Kidney (tissue), 11 donors: ENCODE measurements around the gene GOLGA8K. TPM values are rescaled to one million over a fixed set of nuclear protein-coding genes. Genes with fewer than 3 reads are reported as not detected.
A peak's percentile ranks its signal among the peaks of the same experiment; 100 is the strongest.
"Not testable (repeated sequence)": the region's sequence is repeated elsewhere in the genome, so short reads cannot be mapped to it uniquely, and the experiment has no call there.

ENCODE experiments used
- DNase-seq, 5 donors: peaks; one replicate each; pipeline ENCODE4 v3.0.0-alpha.2; 2013 to 2020
- FAIRE-seq: peaks from 2 replicates; lab custom pipeline; 2012; peaks lifted over from hg19 to GRCh38; lab: Jason Lieb, UNC
- H3K27ac ChIP-seq, 2 donors: one replicate each; pipeline ENCODE4 v1.7.0; 2013; ENCODE audit warnings: low read depth in 2 of 2, low read length in 2 of 2, inconsistent platforms in 1 of 2
- H3K27me3 ChIP-seq: one replicate; pipeline ENCODE4 v1.7.1; 2013; ENCODE audit warnings: low read length, inconsistent platforms; ENCODE audit not compliant: control insufficient read depth, insufficient read depth
- H3K36me3 ChIP-seq, 3 donors: one replicate each; pipeline versions ENCODE4 v1.7.0 to v1.7.1; 2013; ENCODE audit warnings: low read length in 3 of 3, control low read depth in 1 of 3, inconsistent platforms in 1 of 3; ENCODE audit not compliant: insufficient read depth in 3 of 3, control insufficient read depth in 2 of 3
- H3K4me1 ChIP-seq, 3 donors: one replicate each; pipeline versions ENCODE4 v1.7.0 to v1.7.1; 2013; ENCODE audit warnings: low read length in 3 of 3, inconsistent platforms in 1 of 3, low read depth in 1 of 3; ENCODE audit not compliant: control insufficient read depth in 2 of 3, insufficient read depth in 2 of 3
- H3K4me3 ChIP-seq, 3 donors: one replicate each; pipeline versions ENCODE4 v1.7.0 to v1.8.1; 2013; ENCODE audit warnings: low read length in 3 of 3, control low read depth in 1 of 3, inconsistent platforms in 1 of 3
- H3K9ac ChIP-seq, 3 donors: one replicate each; pipeline versions ENCODE4 v1.7.0 to v1.7.1; 2013; ENCODE audit warnings: low read length in 3 of 3, control low read depth in 1 of 3, inconsistent platforms in 1 of 3
- H3K9me3 ChIP-seq, 3 donors: one replicate each; pipeline versions ENCODE4 v1.7.0 to v1.7.1; 2013; ENCODE audit warnings: low read length in 3 of 3, control low read depth in 1 of 3, inconsistent platforms in 1 of 3; ENCODE audit not compliant: control insufficient read depth in 2 of 3, insufficient read depth in 1 of 3
- intact Hi-C: fragments of 100-400 bp; cut with DNase I; formaldehyde crosslinking; loops from one replicate; pipeline ENCODE4 v1.11.1; 2022
- polyA plus RNA-seq: library from polyadenylated mRNA; stranded (reverse); fragments of 350-450 nt; fragmentation: Illumina TruSeq; extraction: RNeasy Lipid Tissue Mini Kit (QIAGEN cat#74804); gene quantifications from one replicate; pipeline ENCODE4 v1.2.3, GENCODE V29; 2014; ENCODE audit warnings: low read depth, low replicate concordance; ENCODE audit not compliant: insufficient read depth
- total RNA-seq: library from RNA; stranded (reverse); fragmentation: NEBNext Ultra II Directional; extraction: Animal tissue kit (Norgen Biotek cat#: 25700); gene quantifications from one replicate; pipeline ENCODE4 v1.2.1, GENCODE V29; 2021
- donor health status: control.
- donor health status: control.
- donor health status: DM: yes; HTN: yes; CAD: no.
- donor health status: Normal renal cell carcinoma (clear cell type).

GOLGA8K gene
- total and polyA plus RNA-seq, 2 donors from 2014 or later = 1.6 TPM; not detected in 1

GRCh38 chr15:32347037-32347436 lies 56.1 kb downstream of the GOLGA8K start:
- H3K9ac ChIP-seq, H3K27ac ChIP-seq, H3K27me3 ChIP-seq, intact Hi-C loops, H3K4me3 ChIP-seq, H3K4me1 ChIP-seq, H3K36me3 ChIP-seq, FAIRE-seq, H3K9me3 ChIP-seq: not testable (repeated sequence)
- peak in 1 of 5 donors; percentile 11 for DNase-seq

DNA sequence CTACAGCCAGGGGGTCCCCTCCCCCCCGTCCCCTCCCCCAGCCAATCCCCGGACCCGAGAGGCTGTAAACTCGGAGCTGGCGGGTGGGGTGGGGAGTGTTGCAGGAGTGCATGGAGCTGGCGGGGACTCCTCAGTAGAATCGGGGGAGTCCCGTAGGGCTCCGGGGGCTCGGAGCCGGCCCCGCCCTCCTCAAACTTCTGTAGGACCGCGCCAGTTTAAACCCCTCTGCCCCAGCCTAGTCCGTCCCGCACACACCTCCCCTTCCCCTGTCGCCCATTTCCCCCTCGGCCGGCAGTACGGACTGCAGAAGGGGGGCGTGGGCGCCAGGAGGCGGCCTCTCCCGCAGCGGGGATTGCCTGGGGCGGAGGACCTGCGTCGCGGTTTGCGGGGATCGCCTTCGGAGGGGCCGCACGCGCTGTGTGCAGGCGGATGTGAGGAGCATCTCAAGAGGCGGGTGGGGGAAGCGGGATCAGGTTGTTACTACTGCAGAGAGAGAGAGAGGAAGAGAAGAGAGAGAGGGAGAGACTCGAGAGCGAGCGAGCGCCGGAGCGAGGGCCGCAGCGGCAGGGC lies 57.0 kb downstream of the GOLGA8K start:
- H3K27me3 ChIP-seq, H3K9me3 ChIP-seq, H3K4me3 ChIP-seq, H3K36me3 ChIP-seq, H3K4me1 ChIP-seq, H3K9ac ChIP-seq, intact Hi-C loops, H3K27ac ChIP-seq, FAIRE-seq: not testable (repeated sequence)
- peak in 1 of 5 donors; percentile 29 for DNase-seq

GRCh38 chr15:32343921-32344320 lies 59.2 kb downstream of the GOLGA8K start:
- H3K27ac ChIP-seq, intact Hi-C loops, H3K4me3 ChIP-seq, FAIRE-seq, H3K27me3 ChIP-seq, H3K9me3 ChIP-seq, H3K4me1 ChIP-seq, H3K36me3 ChIP-seq, H3K9ac ChIP-seq: not testable (repeated sequence)
- peak in 1 of 5 donors; percentile 21 for DNase-seq

Other genes starting within 250 kb of the GOLGA8K start
- gene GOLGA8O, start 52.3 kb upstream of the GOLGA8K start, total RNA-seq = 2.5 TPM
- gene GOLGA8O, start 52.3 kb upstream of the GOLGA8K start, polyA plus RNA-seq = 0.28 TPM
- 14.7 TPM for gene GOLGA8N, start 190.2 kb upstream of the GOLGA8K start, total RNA-seq
- 6.3 TPM for gene GOLGA8N, start 190.2 kb upstream of the GOLGA8K start, polyA plus RNA-seq
- gene ARHGAP11A, start 212.2 kb upstream of the GOLGA8K start, total RNA-seq = 4.6 TPM
- 0.73 TPM for gene ARHGAP11A, start 212.2 kb upstream of the GOLGA8K start, polyA plus RNA-seq
- gene SCG5, start 238.4 kb upstream of the GOLGA8K start, total RNA-seq = 1.3 TPM
- gene SCG5, start 238.4 kb upstream of the GOLGA8K start, polyA plus RNA-seq = 1.6 TPM